Umbilical cord (tissue), 2 donors: ENCODE data around the gene NEURL2. TPM values are rescaled to one million over a fixed set of nuclear protein-coding genes. Genes with fewer than 3 reads are reported as not detected.
"Not testable (repeated sequence)": the region's sequence is repeated elsewhere in the genome, so short reads cannot be mapped to it uniquely, and the experiment has no call there.

ENCODE experiments used
- DNase-seq: peaks from one replicate; pipeline ENCODE4 v3.0.0-alpha.2; 2015; ENCODE audit warnings: low spot score
- total RNA-seq: library from RNA; depleted of rRNA; stranded (reverse); fragments of >200 nt; gene quantifications from one replicate; pipeline ENCODE4 v1.2.3, GENCODE V29; 2014; ENCODE audit warnings: low replicate concordance; ENCODE audit not compliant: insufficient read depth

NEURL2 gene
- total RNA-seq, 1 donor from 2014 or later: 1.9 TPM

- not testable (repeated sequence) for DNase-seq
Observed at GRCh38 chr20:45901332-45901731, 10.3 kb upstream of the NEURL2 start.

- DNase-seq: no peak
Observed at GRCh38 chr20:45899046-45899835, 8.2 kb upstream of the NEURL2 start.

DNA sequence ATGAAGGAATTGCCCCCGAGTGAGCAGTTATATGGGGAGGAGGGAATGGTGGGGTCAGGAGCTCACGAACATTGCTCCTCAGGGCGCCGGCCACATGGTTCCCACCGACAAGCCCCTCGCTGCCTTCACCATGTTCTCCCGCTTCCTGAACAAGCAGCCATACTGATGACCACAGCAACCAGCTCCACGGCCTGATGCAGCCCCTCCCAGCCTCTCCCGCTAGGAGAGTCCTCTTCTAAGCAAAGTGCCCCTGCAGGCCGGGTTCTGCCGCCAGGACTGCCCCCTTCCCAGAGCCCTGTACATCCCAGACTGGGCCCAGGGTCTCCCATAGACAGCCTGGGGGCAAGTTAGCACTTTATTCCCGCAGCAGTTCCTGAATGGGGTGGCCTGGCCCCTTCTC, 7.3 kb upstream of the NEURL2 start:
- no peak for DNase-seq

DNA sequence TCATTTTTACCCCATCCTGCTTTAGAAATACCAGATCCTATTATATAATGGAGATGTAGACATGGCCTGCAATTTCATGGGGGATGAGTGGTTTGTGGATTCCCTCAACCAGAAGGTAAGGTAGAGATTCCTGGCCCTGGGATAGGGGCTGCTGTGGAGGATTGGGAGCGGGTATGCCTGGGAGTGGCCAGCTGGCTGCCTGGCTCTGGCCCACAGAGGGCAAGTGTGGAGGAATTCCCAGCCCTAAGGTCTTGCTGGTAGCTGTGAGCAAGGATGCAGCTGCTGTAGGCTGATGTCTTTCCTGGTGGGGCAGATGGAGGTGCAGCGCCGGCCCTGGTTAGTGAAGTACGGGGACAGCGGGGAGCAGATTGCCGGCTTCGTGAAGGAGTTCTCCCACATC, 6.7 kb upstream of the NEURL2 start:
- DNase-seq: no peak

- no peak for DNase-seq
Observed at GRCh38 chr20:45897289-45897688, 6.3 kb upstream of the NEURL2 start.

DNA sequence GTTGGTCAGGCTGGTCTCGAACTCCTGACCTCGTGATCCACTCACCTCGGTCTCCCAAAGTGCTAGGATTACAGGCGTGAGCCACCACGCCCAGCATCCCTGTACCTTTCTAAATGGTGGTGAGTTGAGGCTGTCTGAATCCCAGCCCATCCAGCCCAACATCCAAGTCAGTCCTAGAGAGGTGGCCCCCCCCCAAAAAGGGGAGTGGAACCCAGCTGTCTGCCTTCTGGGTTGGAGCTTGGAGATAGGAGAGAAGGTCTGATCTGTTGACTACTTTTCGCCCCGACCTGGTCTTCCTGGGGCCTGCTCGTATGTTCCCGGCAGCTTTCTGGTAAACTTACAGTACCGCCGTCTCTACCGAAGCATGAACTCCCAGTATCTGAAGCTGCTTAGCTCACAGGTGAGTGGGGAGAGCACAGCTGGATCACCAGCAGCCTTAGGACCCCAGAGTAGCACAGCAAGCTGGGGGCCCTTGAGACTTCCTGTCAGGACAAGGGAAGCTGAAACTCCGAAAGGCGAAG, 5.7 kb upstream of the NEURL2 start:
- DNase-seq: no peak

DNA sequence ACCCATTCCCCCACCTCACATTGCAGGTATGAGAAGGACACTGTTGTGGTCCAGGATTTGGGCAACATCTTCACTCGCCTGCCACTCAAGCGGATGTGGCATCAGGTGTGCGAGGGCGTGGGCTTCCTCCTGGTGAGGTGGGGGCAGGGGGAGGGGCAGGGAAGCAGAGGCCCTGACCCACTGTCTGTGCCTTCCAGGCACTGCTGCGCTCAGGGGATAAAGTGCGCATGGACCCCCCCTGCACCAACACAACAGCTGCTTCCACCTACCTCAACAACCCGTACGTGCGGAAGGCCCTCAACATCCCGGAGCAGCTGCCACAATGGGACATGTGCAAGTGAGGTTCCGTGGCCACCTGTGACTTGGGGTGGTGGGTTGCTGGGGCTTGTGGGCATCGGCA, 3.8 kb upstream of the NEURL2 start:
- no peak for DNase-seq

- DNase-seq: no peak
Observed at GRCh38 chr20:45893831-45894230, 2.8 kb upstream of the NEURL2 start.

DNA sequence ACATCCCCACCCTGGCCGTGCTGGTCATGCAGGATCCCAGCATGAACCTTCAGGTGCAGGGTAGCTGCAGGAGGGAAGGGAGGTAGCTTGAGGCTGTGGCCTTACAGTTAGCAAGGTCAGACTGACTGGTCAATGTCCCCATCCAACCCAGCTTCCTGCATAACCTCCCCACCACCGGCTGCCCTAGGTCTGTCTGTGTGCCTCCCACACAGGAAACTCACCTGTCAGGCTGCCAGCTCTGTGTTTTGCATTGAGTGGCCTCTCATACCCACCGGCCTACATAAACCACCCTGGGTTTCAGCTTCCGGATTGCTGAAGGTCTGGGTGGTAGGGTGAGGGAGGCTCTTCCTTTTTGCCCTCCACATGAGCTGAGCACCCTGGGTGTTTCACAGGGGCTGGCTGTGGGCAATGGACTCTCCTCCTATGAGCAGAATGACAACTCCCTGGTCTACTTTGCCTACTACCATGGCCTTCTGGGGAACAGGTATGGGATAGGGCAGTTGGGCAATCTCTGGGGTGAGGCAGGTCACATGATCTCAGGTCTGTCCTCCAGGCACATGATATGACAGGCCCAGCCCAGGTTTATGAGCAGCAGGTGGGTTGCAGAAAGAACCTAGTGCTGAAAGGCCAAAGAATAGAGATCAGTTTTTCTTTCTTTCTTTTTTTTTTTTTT, 2.0 kb upstream of the NEURL2 start:
- DNase-seq: no peak

- DNase-seq: no peak
Observed at GRCh38 chr20:45892049-45892825, 1.2 kb upstream of the NEURL2 start.

- DNase-seq: peak; percentile 87
Observed at GRCh38 chr20:45890077-45890984, 677 bp downstream of the NEURL2 start.

DNA sequence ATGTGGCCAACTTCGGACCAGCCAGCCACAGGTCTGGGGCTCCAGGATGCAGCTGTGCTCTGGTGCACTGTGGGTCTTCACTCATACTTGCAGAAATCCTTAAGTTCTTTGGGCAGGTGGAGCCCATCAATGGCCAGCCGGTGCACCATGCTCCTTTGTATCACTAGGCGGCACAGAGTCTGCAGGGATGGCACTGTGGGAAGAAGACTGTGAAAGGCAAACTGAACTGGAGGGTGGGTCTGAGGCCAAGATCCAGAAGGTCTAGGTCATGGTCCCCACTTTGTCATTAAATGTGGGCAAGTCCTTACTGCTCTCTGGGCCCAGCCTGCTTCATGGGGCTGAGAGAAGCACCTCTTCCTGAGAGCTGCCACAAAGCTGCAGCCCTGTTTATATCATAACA, 2.3 kb downstream of the NEURL2 start:
- no peak for DNase-seq

- DNase-seq: no peak
Observed at GRCh38 chr20:45887346-45887715, 3.7 kb downstream of the NEURL2 start, which contains the start of gene SPATA25. Gene SPATA25 (minus strand): TSS chr20:45887622. CDS start chr20:45887590, 32 bp downstream.

- DNase-seq: no peak
Observed at GRCh38 chr20:45886590-45887345, 4.2 kb downstream of the NEURL2 start.

DNA sequence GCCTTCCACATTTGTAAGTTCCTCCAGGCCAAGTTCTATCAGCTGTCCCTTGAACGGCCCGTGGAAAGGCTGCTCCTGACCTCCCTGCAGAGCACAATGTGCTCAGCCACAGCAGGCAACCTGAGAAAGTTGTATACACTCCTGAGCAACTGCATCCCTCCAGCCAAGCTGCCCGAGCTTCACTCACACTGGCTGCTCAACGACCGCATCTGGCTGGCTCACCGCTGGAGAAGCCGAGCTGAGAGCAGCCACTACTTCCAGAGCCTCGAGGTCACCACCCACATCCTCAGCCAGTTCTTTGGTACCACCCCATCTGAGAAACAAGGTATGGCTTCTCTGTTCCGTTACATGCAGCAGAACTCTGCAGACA, 7.9 kb downstream of the NEURL2 start:
- DNase-seq: no peak

DNA sequence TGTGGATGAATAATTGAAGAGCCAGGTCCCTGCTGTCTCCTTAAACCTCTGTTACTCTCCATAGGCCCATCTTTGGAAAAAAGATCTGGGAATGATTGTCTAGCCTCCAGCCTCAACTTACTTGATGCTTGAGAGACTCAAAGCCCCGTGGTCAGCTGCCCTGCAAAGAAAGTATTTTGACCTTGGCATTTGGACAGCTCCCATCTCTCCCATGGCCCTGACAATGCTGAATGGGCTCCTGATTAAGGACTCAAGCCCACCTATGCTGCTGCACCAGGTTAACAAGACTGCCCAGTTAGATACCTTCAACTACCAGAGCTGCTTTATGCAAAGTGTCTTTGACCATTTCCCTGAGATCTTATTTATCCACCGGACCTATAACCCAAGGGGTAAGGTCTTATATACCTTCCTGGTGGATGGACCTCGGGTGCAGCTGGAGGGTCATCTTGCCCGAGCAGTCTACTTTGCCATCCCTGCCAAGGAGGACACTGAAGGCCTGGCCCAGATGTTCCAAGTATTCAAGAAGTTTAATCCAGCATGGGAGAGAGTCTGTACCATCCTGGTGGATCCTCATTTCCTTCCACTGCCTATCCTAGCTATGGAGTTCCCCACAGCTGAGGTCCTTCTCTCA, 8.4 kb downstream of the NEURL2 start:
- no peak for DNase-seq

- peak; percentile 100 for DNase-seq
Observed at GRCh38 chr20:45880988-45881788, 9.8 kb downstream of the NEURL2 start, which contains the start of gene ZSWIM1. Gene ZSWIM1 (plus strand): TSS chr20:45881227. CDS start chr20:45882593, 1,366 bp downstream.

GRCh38 chr20:45878076-45878761, 12.8 kb downstream of the NEURL2 start:
- peak; percentile 36 for DNase-seq
